Liver (tissue), 9 donors: ENCODE measurements around the gene SRC. TPM values are rescaled to one million over a fixed set of nuclear protein-coding genes. Genes with fewer than 3 reads are reported as not detected.

Experiments
- DNase-seq: peaks from one replicate; pipeline ENCODE4 v3.0.0-alpha.2; 2017; ENCODE audit warnings: low spot score
- H3K27ac ChIP-seq, 2 donors: one replicate each; pipeline ENCODE4 v1.7.0; 2013; ENCODE audit warnings: inconsistent platforms in 2 of 2, low read length in 2 of 2, control low read depth in 1 of 2, low read depth in 1 of 2, mild to moderate bottlenecking in 1 of 2
- H3K27me3 ChIP-seq, 4 donors: one replicate each; pipeline versions ENCODE4 v1.6.1 to v1.7.0; 2013; ENCODE audit warnings: low read length in 3 of 4, inconsistent platforms in 1 of 4, mild to moderate bottlenecking in 1 of 4, moderate library complexity in 1 of 4; ENCODE audit not compliant: control insufficient read depth in 4 of 4, insufficient read depth in 4 of 4
- H3K36me3 ChIP-seq, 4 donors: one replicate each; pipeline versions ENCODE4 v1.6.1 to v1.7.0; 2013; ENCODE audit warnings: low read length in 3 of 4, mild to moderate bottlenecking in 3 of 4, low read depth in 1 of 4, moderate library complexity in 1 of 4; ENCODE audit not compliant: control insufficient read depth in 4 of 4, insufficient read depth in 3 of 4
- H3K4me1 ChIP-seq, 4 donors: one replicate each; pipeline versions ENCODE4 v1.6.1 to v1.7.0; 2013; ENCODE audit warnings: low read length in 3 of 4, mild to moderate bottlenecking in 3 of 4, moderate library complexity in 1 of 4; ENCODE audit not compliant: control insufficient read depth in 4 of 4, insufficient read depth in 4 of 4
- H3K4me3 ChIP-seq, 3 donors: one replicate each; pipeline versions ENCODE4 v1.6.1 to v1.7.0; 2013; ENCODE audit warnings: low read length in 3 of 3, control low read depth in 1 of 3, low read depth in 1 of 3, mild to moderate bottlenecking in 1 of 3
- H3K9ac ChIP-seq, 2 donors: one replicate each; pipeline ENCODE4 v1.7.0; 2013; ENCODE audit warnings: low read length in 2 of 2, mild to moderate bottlenecking in 2 of 2, moderate library complexity in 2 of 2, control low read depth in 1 of 2, low read depth in 1 of 2
- H3K9me3 ChIP-seq, 4 donors: one replicate each; pipeline versions ENCODE4 v1.6.1 to v1.7.0; 2013; ENCODE audit warnings: low read length in 3 of 4; ENCODE audit not compliant: control insufficient read depth in 4 of 4
- EGR1 ChIP-seq, 2 donors: IDR thresholded peaks; 2 replicates each; pipeline ENCODE4 v1.6.1; 2016 to 2018; ENCODE audit warnings: antibody characterized with exemption in 2 of 2, low read depth in 2 of 2
- FOXA1 ChIP-seq: IDR thresholded peaks from 2 replicates; pipeline ENCODE4 v1.6.1; 2016; ENCODE audit warnings: antibody characterized with exemption
- FOXA2 ChIP-seq: IDR thresholded peaks from 2 replicates; pipeline ENCODE4 v1.6.1; 2016; ENCODE audit warnings: antibody characterized with exemption
- GABPA ChIP-seq, 2 donors: IDR thresholded peaks in 1 of 2; conservative IDR thresholded peaks in 1 of 2; 2 replicates each; pipeline ENCODE4 v1.6.1; 2016; ENCODE audit warnings: antibody characterized with exemption in 2 of 2, mild to moderate bottlenecking in 1 of 2, moderate library complexity in 1 of 2
- HNF4A ChIP-seq, 2 donors: conservative IDR thresholded peaks; 2 replicates each; pipeline ENCODE4 v1.6.1; 2016; ENCODE audit warnings: antibody characterized with exemption in 2 of 2, mild to moderate bottlenecking in 2 of 2
- HNF4G ChIP-seq: IDR thresholded peaks from 2 replicates; pipeline ENCODE4 v1.6.1; 2016; ENCODE audit warnings: antibody characterized with exemption
- JUND ChIP-seq, 2 donors: IDR thresholded peaks; 2 replicates each; pipeline ENCODE4 v1.6.1; 2016; ENCODE audit warnings: antibody characterized with exemption in 2 of 2
- NR2F2 ChIP-seq: IDR thresholded peaks from 2 replicates; pipeline ENCODE4 v1.6.1; 2016; ENCODE audit warnings: antibody characterized with exemption
- RAD21 ChIP-seq, 2 donors: IDR thresholded peaks; 2 replicates each; pipeline ENCODE4 v1.6.1; 2016; ENCODE audit warnings: antibody characterized with exemption in 2 of 2, mild to moderate bottlenecking in 2 of 2
- RXRA ChIP-seq, 2 donors: IDR thresholded peaks; 2 replicates each; pipeline ENCODE4 v1.6.1; 2017 to 2018; ENCODE audit warnings: antibody characterized with exemption in 2 of 2, mild to moderate bottlenecking in 1 of 2
- SP1 ChIP-seq: IDR thresholded peaks from 2 replicates; pipeline ENCODE4 v1.6.1; 2018; ENCODE audit warnings: antibody characterized with exemption, mild to moderate bottlenecking
- TAF1 ChIP-seq: conservative IDR thresholded peaks from 2 replicates; pipeline ENCODE4 v1.6.1; 2016; ENCODE audit warnings: antibody characterized with exemption, mild to moderate bottlenecking
- YY1 ChIP-seq: IDR thresholded peaks from 2 replicates; pipeline ENCODE4 v1.6.1; 2016; ENCODE audit warnings: antibody characterized with exemption, mild to moderate bottlenecking
- WGBS: extraction: QIAGEN DNeasy Blood & Tissue Kit; methylation state at CpG from one replicate; pipeline ENCODE4 v1.1.7; 2013; 5-methylcytosine and 5-hydroxymethylcytosine counted together
- polyA plus RNA-seq, 2 donors: library from polyadenylated mRNA; stranded (reverse) in 1 of 2; unstranded in 1 of 2; fragments of 200-250 nt in 1 of 2; fragments of >200 nt in 1 of 2; fragmentation: Nextera tagmentation in 1 of 2; extraction: Ambion mirVana in 1 of 2; gene quantifications; one replicate each; pipeline versions ENCODE4 v1.2.1 to v1.2.3, GENCODE V29; 2013 to 2015
- total RNA-seq, 2 donors: library from RNA; depleted of rRNA; stranded (reverse); fragments of >200 nt; gene quantifications; one replicate each; pipeline ENCODE4 v1.2.3, GENCODE V29; 2014
- TF ChIP-seq, protein P1 (sequence below): fragments of 150-350 bp; IDR thresholded peaks from 2 replicates; pipeline ENCODE4 v1.5.1; 2017; ENCODE audit warnings: improper control_type of control experiment, low read depth, low read length; ENCODE audit not compliant: missing input control
- TF ChIP-seq, protein P2 (sequence below): IDR thresholded peaks from 2 replicates; pipeline ENCODE4 v1.6.1; 2016; ENCODE audit warnings: antibody characterized with exemption
- TF ChIP-seq, protein P3 (sequence below): IDR thresholded peaks from 2 replicates; pipeline ENCODE4 v1.6.1; 2016; ENCODE audit warnings: antibody characterized with exemption
- donor health status: healthy.
- donor health status: healthy.
- donor health status: healthy.
- donor health status: healthy.
- donor health status: healthy.

The SRC gene
- total and polyA plus RNA-seq, 4 donors, result 3.3 to 21.2 (median 5.4) TPM

DNA sequence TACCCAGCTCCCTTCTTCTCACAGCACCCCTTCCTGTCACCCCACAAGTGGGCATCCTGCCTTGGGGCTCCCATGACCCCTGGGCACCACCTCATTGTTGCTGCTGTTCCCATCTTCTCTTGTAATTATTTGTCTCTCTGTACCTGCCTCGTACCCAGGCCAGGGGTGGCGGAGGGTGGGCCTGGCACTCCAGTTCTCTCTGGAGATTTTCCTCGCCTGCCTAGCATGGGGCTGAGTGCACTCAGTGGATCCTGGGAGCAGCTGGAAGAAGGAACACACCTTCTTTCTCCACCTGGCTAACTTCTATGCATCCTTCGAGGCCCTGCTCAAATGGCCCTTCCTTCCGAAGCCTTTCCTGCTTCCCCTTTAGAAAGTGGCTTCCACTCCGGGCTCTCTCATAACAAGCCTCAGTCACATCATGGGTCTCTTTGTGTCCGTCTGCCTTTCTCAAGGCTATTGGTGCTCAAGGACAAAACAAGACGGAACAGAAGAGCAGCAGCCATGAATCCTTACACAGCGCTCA, 79.2 kb downstream of the SRC start (continued):
- TF ChIP-seq, protein P1, sequence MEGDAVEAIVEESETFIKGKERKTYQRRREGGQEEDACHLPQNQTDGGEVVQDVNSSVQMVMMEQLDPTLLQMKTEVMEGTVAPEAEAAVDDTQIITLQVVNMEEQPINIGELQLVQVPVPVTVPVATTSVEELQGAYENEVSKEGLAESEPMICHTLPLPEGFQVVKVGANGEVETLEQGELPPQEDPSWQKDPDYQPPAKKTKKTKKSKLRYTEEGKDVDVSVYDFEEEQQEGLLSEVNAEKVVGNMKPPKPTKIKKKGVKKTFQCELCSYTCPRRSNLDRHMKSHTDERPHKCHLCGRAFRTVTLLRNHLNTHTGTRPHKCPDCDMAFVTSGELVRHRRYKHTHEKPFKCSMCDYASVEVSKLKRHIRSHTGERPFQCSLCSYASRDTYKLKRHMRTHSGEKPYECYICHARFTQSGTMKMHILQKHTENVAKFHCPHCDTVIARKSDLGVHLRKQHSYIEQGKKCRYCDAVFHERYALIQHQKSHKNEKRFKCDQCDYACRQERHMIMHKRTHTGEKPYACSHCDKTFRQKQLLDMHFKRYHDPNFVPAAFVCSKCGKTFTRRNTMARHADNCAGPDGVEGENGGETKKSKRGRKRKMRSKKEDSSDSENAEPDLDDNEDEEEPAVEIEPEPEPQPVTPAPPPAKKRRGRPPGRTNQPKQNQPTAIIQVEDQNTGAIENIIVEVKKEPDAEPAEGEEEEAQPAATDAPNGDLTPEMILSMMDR, result no peak
- TF ChIP-seq TAF1, result no peak
- no peak for TF ChIP-seq GABPA (IDR thresholded peaks at IDR 0.05 in 1 of 2, conservative IDR thresholded peaks at IDR 0.05 in 1 of 2)
- TF ChIP-seq HNF4G, result no peak

DNA sequence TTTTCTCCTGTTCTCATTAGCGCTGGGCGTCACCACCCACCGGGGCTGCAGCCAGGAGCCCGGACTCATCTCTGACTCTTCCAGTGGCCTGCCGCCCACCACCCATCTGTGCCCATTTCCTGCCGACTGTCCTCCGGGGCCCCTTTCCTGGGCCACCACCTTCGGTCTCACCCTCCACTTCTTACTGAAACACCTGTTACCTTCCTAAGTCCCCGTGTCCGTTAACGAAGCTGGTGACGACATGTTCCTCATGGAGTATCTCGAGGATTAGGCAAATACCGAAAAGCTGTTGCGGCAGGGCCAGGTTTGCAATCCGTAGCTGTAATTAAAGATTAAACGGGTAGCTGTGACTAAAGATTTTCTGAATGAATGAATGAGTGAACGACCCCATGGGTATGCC, 80.2 kb downstream of the SRC start:
- TF ChIP-seq FOXA2, result no peak
- no peak for TF ChIP-seq RAD21 (IDR thresholded peaks at IDR 0.05)
- no peak for TF ChIP-seq RXRA (IDR thresholded peaks at IDR 0.05)
- no peak for TF ChIP-seq TAF1
- no peak for TF ChIP-seq GABPA (IDR thresholded peaks at IDR 0.05 in 1 of 2, conservative IDR thresholded peaks at IDR 0.05 in 1 of 2)
- no peak overlapping the region for H3K9ac ChIP-seq
- no peak for DNase-seq
- 69% methylated on average over 18 of the region's 18 CpGs for WGBS
- no peaks in the 10 kb centered on the region for H3K36me3 ChIP-seq
- H3K27ac ChIP-seq, result no peak overlapping the region
- peaks cover 0 to 11% (median 2%) of the 10 kb centered on the region in 4 donors for H3K27me3 ChIP-seq
- no peaks in the 10 kb centered on the region for H3K9me3 ChIP-seq
- H3K4me3 ChIP-seq, result no peak overlapping the region
- no peaks in the 10 kb centered on the region for H3K4me1 ChIP-seq

DNA sequence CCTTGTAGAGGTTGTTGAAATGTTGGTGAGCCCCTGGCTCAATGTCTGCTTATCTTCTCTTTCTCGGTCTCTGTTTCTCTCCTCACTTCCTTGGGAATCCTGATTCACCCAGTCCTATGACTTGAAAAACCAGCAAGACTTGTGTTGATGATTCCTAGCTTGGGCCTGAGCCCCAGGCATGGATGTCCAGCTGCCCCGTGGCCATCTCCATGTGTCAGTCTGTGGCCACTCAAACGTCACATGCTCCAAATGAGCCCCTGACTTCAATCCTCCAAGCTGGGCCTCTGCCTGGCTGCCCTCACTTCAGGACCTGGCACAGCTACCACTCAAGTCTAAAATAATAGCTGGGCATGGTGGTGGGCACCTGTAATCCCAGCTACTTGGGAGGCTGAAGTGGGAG, 81.0 kb downstream of the SRC start:
- peaks cover 0 to 15% (median under 1%) of the 10 kb centered on the region in 4 donors for H3K27me3 ChIP-seq
- 76% methylated on average over 3 of the region's 3 CpGs for whole genome bisulfite sequencing
- H3K9me3 ChIP-seq, result no peaks in the 10 kb centered on the region
- no peaks in the 10 kb centered on the region for H3K36me3 ChIP-seq
- no peak overlapping the region for H3K4me3 ChIP-seq
- no peak overlapping the region for H3K9ac ChIP-seq
- H3K27ac ChIP-seq, result no peak overlapping the region
- no peak for DNase-seq
- TF ChIP-seq JUND (IDR thresholded peaks at IDR 0.05) (no peak), FOXA1 (no peak), SP1 (no peak), HNF4A (conservative IDR thresholded peaks at IDR 0.05) (no peak), YY1 (no peak), RXRA (IDR thresholded peaks at IDR 0.05) (no peak), EGR1 (IDR thresholded peaks at IDR 0.05; ENCODE audit: low read depth in 2 of 2) (no peak), NR2F2 (no peak), TAF1 (no peak), HNF4G (no peak), FOXA2 (no peak)
- TF ChIP-seq, protein P1, result no peak
- TF ChIP-seq, protein P2, sequence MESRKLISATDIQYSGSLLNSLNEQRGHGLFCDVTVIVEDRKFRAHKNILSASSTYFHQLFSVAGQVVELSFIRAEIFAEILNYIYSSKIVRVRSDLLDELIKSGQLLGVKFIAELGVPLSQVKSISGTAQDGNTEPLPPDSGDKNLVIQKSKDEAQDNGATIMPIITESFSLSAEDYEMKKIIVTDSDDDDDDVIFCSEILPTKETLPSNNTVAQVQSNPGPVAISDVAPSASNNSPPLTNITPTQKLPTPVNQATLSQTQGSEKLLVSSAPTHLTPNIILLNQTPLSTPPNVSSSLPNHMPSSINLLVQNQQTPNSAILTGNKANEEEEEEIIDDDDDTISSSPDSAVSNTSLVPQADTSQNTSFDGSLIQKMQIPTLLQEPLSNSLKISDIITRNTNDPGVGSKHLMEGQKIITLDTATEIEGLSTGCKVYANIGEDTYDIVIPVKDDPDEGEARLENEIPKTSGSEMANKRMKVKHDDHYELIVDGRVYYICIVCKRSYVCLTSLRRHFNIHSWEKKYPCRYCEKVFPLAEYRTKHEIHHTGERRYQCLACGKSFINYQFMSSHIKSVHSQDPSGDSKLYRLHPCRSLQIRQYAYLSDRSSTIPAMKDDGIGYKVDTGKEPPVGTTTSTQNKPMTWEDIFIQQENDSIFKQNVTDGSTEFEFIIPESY, result no peak
- TF ChIP-seq, protein P3, sequence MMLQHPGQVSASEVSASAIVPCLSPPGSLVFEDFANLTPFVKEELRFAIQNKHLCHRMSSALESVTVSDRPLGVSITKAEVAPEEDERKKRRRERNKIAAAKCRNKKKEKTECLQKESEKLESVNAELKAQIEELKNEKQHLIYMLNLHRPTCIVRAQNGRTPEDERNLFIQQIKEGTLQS, result no peak
- H3K4me1 ChIP-seq, result no peaks in the 10 kb centered on the region
